ENCODE data around the gene NXN. TPM values are rescaled to one million over a fixed set of nuclear protein-coding genes. Genes with fewer than 3 reads are reported as not detected.

NXN gene
- total RNA-seq, 6 donors from 2014 or later = 32.4 to 63.1 (median 52.2) TPM

GRCh38 chr17:851924-852323, 127.7 kb downstream of the NXN start:
- H3K4me1 ChIP-seq = peaks cover under 1 to 17% (median 11%) of the 10 kb centered on the region in 4 donors

GRCh38 chr17:850851-851763, 128.5 kb downstream of the NXN start:
- DNase-seq = no peak
- 74 to 82% methylated on average over 28 to 29 of the region's 30 CpGs for WGBS, 2 donors
- no peaks in the 10 kb centered on the region for H3K36me3 ChIP-seq
- H3K4me3 ChIP-seq = no peak overlapping the region
- peaks cover 8 to 19% (median 14%) of the 10 kb centered on the region in 4 donors for H3K4me1 ChIP-seq
- no peaks in the 10 kb centered on the region for H3K9me3 ChIP-seq
- ATAC-seq (ENCODE audit: low FRiP score in 2 of 2) = peak in 1 of 2 donors; percentile 48
- H3K27ac ChIP-seq = peak overlapping the region in 2 of 4 donors; percentile 2 to 28
- H3K27me3 ChIP-seq = no peaks in the 10 kb centered on the region
- no peak for TF ChIP-seq POLR2A (IDR thresholded peaks at IDR 0.05)
- no peak for TF ChIP-seq POLR2AphosphoS5 (IDR thresholded peaks at IDR 0.05)
- TF ChIP-seq CTCF (IDR thresholded peaks at IDR 0.05) = no peak
- TF ChIP-seq EP300 (IDR thresholded peaks at IDR 0.05) = no peak

More at GRCh38 chr17:851924-852323, 127.7 kb downstream of the NXN start:
- Histone ChIP-seq H3K9me3 (no peaks in the 10 kb centered on the region), H3K27me3 (no peaks in the 10 kb centered on the region), H3K27ac (peak overlapping the region in 1 of 4 donors; percentile 12), H3K36me3 (no peaks in the 10 kb centered on the region), H3K4me3 (no peak overlapping the region)
- TF ChIP-seq POLR2AphosphoS5 (IDR thresholded peaks at IDR 0.05) (no peak), POLR2A (IDR thresholded peaks at IDR 0.05) (no peak), CTCF (IDR thresholded peaks at IDR 0.05) (no peak), EP300 (IDR thresholded peaks at IDR 0.05) (no peak)
- DNase-seq (no peak), ATAC-seq (ENCODE audit: low FRiP score in 2 of 2) (no peak)
- 86 to 90% methylated on average over 13 of the region's 13 CpGs for WGBS, 2 donors

GRCh38 chr17:850086-850850, 129.3 kb downstream of the NXN start:
- H3K27me3 ChIP-seq = no peaks in the 10 kb centered on the region
- H3K4me3 ChIP-seq = no peak overlapping the region
- H3K9me3 ChIP-seq = no peaks in the 10 kb centered on the region
- ATAC-seq (ENCODE audit: low FRiP score in 2 of 2) (no peak), DNase-seq (no peak)
- peak overlapping the region in 2 of 4 donors; percentile 2 to 28 for H3K27ac ChIP-seq
- peaks cover 8 to 19% (median 14%) of the 10 kb centered on the region in 4 donors for H3K4me1 ChIP-seq
- TF ChIP-seq POLR2A (IDR thresholded peaks at IDR 0.05) (no peak), CTCF (IDR thresholded peaks at IDR 0.05) (no peak)
- 85 to 89% methylated on average over 24 to 25 of the region's 25 CpGs for WGBS, 2 donors
- H3K36me3 ChIP-seq = no peaks in the 10 kb centered on the region

- no peaks in the 10 kb centered on the region for H3K9me3 ChIP-seq
- no peaks in the 10 kb centered on the region for H3K27me3 ChIP-seq
- DNase-seq (no peak), ATAC-seq (ENCODE audit: low FRiP score in 2 of 2) (no peak)
- H3K36me3 ChIP-seq = no peaks in the 10 kb centered on the region
- WGBS, 2 donors = 73 to 79% methylated on average over 11 of the region's 11 CpGs
- peak overlapping the region in 2 of 4 donors; percentile 8 to 43 for H3K4me3 ChIP-seq
- H3K4me1 ChIP-seq = peaks cover 8 to 19% (median 14%) of the 10 kb centered on the region in 4 donors
- TF ChIP-seq EP300 (IDR thresholded peaks at IDR 0.05) = no peak
- no peak for TF ChIP-seq POLR2A (IDR thresholded peaks at IDR 0.05)
- TF ChIP-seq CTCF (IDR thresholded peaks at IDR 0.05) = no peak
- no peak for TF ChIP-seq POLR2AphosphoS5 (IDR thresholded peaks at IDR 0.05)
- H3K27ac ChIP-seq = peak overlapping the region; percentile 61 to 81 (median 73)
These were observed 131.2 kb downstream of the NXN start for GRCh38 chr17:848402-848801.

All from upper lobe of left lung (tissue), 6 donors.